Measurements from ENCODE around the gene THAP5.

Gene THAP5, protein sequence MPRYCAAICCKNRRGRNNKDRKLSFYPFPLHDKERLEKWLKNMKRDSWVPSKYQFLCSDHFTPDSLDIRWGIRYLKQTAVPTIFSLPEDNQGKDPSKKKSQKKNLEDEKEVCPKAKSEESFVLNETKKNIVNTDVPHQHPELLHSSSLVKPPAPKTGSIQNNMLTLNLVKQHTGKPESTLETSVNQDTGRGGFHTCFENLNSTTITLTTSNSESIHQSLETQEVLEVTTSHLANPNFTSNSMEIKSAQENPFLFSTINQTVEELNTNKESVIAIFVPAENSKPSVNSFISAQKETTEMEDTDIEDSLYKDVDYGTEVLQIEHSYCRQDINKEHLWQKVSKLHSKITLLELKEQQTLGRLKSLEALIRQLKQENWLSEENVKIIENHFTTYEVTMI

DNA sequence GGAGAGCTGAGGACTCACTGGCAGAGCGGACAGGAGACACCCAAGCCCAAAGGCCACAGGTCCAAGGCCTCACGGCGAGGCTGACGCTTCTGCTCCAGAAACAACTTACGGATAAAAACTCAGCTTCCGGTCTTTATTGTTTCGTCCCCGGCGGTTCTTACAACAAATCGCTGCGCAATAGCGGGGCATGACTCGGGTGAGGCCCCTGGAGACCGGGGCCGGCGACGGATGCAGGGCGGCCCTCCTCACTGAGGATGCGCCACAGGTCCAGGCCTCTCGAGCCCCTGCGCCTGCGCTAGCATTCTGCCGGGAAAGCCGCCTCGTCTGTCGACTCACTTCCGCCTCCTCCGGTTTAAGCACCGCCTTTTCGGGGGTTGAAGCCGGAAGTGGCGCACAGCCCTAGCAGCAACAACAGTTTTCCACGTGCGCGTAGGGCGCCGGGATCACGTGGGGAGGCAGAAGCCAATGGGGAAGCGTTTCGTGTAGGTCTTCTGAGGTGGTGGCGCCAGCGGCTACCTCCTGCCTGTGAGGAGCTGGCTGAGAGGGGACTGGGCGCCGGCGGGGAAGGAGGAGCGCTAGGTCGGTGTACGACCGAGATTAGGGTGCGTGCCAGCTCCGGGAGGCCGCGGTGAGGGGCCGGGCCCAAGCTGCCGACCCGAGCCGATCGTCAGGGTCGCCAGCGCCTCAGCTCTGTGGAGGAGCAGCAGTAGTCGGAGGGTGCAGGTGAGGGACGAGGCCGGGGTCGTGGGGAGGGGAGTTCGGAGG, at the start of gene THAP5, which contains the start of gene DNAJB9:
THAP5 (minus strand) TSS at position 326 of the 765 bp plus-strand sequence; CDS start at position 189, 137 bp downstream.
DNAJB9 (plus strand) TSS at position 494 of the 765 bp plus-strand sequence. CDS start 1,853 bp downstream, outside the sequence.
- DNase-seq, result peak; percentile 96

DNA sequence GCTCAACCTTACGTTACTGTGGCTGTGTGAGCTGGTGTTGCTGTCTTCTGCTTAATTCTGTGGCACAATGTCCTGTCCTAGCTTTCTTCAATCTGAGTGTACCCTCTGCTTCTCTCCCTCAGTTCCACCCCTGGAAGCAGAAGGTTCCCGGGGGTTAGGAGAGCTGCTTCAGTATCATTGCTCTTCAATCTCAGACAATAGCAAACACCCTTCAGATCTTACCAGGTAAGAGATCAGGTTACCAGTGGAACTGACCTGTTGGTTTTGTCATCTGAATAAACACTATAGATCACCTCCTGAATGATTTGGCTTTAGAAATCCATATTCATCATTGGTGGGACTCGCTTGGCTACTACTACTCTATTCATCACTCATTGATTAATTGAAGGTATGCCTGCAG, 48.5 kb upstream of the THAP5 start:
- no peak for DNase-seq

DNA sequence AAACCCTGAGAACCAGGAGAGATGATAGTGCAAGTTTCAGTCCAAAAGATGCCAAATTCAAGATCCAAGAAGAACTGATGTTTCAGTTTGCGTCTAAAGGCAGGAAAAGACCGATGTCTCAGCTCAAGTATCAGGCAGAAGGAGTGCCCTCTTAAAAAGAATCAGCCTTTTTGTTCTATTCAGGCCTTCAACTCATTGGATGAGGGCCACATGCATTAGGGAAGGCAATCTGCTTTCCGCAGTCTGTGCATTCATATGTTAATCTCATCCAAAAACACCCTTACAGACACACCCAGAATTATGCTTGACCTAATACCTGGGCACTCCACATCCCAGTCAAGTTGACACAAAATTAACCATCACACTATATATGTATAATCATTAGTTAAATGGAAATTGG, 45.4 kb upstream of the THAP5 start:
- DNase-seq, result peak; percentile 33

- DNase-seq, result no peak
Measured at GRCh38 chr7:108613949-108614381, 44.5 kb upstream of the THAP5 start.

- peak; percentile 8 for DNase-seq
Measured at GRCh38 chr7:108613147-108613948, 43.8 kb upstream of the THAP5 start.

DNA sequence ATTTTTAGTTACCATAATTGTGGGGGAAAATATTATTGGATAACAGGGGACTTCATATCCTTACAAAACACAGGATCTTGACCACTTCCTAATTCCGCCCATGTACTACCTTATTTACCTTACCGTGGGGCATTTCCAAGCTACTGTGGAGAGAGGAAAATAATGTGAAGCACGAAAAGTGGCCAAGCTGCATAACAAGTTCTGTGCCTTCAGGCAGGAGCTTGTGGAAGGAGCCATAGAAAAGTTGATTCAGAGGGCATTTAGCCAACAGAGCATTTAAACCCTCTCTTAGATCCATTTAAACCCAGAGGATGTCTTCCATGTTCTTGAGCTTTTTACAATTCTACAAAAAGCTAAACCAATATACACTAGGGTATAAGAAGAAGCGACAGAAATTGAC, 41.8 kb upstream of the THAP5 start:
- DNase-seq, result no peak

DNA sequence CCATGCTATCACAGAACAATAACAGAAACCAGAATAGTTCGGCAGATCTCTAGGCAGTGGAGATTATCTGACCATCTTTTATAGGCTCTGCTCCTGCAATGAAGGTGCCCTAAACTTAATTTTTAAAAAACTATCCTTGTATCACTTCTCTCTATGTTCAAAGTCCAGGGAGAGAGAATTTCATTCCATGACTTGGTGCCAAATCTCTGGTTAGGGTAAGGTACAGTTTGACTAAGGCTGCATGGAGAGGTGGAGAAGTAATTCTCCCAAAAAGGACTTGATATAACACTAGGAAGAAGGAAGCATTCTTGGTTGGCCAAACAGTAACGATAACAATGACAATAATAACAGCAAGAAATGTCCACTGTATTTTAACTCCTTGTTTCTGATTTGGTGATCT, 40.1 kb upstream of the THAP5 start:
- no peak for DNase-seq

DNA sequence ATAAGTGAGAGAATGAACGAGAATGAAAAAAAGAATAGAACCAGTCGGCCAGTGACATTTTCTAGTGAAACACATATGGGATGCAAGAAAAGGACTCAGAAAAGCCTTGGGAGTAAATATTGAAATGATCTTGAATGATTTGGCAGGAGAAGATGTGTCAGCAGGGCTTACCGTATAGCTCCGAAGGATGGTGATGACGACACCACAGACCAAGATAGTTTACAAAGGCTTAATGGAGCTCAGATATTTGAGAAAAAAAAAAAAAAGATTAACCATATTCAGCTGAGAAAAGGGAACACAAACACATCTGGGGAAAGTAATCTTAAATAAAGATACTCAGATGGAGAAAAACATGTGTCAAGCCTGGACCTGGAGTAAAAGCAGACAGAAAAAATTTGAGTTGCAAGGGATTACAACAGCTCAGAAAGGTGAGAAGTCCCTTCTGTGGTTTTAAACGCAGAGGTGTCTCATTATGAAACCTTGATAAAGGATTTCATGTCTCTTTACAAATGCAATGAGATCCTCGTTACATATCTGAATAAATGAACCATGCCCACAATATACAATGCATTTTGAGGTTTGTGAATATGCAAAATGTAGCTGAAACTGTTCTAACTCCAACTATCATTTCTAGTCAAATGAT, 36.2 kb upstream of the THAP5 start:
- DNase-seq, result no peak

DNA sequence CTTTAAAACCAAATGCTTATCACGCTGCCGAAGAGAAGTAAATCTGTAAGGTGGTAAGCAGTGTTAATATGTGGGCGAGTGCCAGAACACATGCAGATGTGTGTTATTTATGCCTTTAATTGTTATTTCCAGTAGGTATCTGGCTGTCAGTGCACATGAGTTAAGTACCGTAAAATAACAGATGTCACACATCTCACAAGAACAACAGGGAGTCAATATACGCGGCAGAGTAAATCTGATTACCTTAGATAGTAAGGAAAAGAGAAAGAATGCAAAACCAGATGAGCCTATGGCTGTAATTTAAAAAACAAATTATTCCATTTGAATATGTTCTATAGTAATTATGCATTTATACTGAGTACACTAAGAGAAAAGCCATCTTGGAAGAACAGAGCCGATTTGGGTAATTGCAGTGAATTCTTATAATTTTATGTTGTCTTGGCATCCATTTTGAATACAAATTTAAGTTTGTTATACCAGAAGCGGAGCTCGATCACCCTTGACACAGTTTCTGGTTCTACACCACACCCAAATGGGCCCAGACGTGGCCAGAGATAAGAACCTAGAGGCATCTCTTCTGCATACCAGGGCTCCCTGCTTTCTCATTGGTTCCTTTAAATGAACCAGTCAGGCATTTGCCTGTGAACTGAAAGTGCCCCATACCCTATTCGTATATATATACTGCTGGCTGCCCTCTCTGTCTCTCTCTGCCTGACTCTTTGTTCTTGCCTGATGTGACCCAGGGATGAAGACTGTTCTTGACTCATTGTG, 35.0 kb upstream of the THAP5 start:
- no peak for DNase-seq

GRCh38 chr7:108603656-108604306, 34.3 kb upstream of the THAP5 start:
- no peak for DNase-seq

GRCh38 chr7:108600399-108600798, 30.9 kb upstream of the THAP5 start:
- DNase-seq, result no peak

DNA sequence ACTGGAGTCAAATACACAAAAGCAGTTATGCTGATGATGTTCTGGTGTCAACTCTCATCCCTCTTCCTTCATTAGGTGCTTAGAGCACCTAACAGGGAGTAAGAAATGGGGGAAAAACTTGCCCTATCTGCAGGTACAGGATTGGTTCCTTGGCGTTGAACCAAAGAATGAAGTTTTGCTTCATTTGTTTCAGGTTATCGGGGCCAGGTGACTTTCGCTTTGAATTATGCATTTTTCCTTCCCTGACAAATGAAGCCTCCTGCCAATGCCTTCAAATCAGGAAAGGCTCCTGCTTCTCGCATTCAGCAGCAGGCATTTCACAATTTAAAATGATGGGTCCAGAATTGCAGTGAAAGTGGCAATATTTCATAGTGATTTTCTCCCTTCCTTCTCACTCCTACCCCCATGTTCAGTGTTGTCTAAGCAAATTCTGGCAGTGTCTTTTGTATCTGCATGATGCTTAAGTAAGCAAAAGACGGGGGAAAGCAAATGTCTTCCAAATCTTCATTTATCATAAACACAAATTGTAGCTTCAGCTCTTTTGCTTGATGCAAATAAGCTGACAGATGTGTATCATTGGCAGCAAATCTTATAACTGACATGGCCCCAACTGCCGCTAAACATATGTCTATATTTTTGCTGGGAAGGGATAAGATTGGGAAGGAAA, 29.5 kb upstream of the THAP5 start:
- peak; percentile 88 for DNase-seq

GRCh38 chr7:108598153-108598552, 28.6 kb upstream of the THAP5 start:
- DNase-seq, result peak; percentile 23

DNA sequence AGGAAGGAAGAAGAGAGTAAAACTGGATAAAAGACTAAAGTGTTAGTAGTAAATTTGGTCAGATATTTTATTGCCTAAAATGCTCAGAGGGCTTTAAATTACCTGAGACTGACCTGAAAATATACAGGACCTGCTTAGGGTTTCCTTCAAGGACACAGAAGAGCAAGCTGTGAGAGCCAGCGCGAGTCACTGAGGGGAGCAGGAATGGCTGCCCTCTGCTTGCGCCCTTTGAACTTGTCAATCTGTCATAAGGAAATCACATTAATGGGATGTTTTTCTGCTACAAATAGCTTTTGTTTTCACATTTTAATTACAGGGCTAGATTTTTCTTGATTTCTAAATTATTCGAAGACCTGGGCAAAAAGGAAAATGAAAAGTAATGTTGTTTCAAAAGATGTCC, 27.1 kb upstream of the THAP5 start:
- DNase-seq, result no peak

DNA sequence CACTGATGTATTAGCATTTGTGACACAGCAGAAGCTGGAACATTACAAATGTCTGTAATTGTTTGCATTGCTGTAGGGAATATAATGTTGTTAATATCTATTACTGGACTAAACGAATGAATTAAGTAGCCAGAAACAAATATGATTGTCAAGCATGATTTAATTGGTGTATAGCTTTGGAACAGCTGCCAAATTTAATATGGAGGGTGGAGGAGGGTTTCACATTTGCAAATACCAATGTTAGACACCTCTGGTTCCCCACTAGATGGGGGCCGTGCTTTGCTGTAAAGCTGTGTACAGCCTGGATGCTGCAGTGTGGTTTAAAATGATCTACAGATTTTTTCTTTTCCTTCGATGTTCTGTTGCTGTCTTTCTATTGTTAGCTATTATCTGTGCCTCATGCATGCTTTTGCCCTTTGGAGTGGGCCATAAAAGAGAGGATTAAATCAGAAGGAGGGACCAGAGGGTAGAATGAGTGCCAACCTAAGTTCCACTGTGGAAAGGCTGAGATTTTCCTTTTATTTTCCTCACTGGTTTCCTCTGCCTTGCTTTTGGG, 23.2 kb upstream of the THAP5 start:
- peak; percentile 83 for DNase-seq

DNA sequence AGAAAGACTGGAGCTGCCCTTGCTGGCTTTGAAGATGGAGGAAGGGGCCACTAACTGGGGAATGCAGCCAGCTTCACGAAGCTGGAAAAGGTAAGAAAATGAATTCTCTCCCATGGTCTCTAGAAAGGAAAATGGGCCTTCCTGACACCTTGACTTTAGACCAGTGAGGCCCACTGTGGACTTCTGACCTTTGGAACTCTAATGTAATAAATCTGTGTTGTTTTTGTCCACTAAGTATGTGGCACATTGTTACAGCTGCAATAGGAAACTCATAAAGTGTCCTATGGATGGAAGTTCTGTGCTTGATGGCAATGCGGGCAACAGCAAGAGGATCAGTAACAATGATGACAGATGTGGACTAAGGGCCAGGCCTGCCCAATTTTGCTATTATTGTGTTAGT, 21.1 kb upstream of the THAP5 start:
- no peak for DNase-seq

GRCh38 chr7:108589874-108590273, 20.4 kb upstream of the THAP5 start:
- DNase-seq, result no peak

DNA sequence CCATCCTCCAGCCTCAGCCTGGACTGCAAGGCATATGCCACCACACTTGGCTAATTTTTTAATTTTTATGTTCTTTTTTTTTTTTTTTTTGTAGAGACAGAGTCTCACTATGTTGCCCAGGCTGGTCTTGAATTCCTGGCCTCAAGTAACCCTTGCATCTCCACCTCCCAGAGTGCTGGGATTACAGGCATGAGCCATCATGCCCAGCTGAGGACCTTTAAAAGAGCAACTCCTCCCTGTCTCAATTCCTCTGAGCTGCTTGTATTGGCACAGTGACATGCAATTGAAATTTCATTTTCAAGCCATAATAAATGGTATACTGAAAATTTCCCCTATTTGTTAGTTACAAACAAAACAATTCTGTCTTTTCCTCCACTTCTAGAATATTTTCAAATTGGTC, 19.7 kb upstream of the THAP5 start:
- no peak for DNase-seq

DNA sequence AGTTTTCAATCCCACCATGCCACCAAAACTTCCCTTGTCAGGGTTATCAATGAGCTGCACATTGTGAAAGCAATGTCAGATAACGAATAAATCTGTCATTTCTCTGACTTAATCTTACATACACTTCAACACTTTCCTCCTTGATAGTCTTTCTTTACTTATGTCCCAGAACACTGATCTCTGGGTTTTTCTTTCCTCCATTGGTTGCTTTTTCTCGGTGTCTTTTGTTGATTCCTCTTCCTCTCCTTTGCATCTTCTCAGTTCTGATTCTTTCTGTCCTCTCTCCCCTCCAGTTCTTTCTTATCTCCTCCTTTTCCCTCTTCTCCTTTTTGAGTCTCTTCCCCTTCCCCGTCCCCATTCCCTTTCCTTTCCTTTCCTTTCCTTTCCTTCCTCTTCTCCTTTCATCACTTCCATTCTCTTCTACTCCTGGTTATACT, 16.8 kb upstream of the THAP5 start:
- no peak for DNase-seq

DNA sequence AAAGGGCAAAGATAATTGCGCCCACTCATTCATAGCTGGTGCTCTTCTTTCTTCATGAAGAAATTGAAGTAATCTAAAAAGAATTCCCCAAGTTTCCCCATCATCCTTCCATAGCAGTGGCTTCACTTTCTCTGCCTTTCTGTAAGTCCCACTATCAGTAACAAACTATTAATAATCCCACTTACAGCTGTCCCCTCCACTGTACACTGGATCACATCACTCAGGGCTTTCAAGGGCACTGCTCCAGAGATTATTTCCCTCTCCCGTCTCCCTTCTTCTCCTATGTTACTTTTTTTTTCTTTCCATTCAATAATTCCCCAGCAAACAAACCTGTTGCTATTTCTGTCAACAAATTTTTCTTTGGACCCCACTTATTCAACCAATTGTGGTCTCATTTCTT, 16.3 kb upstream of the THAP5 start:
- DNase-seq, result no peak
